Stomach (tissue), 4 donors: ENCODE measurements around the gene ASXL3.

Experiments used
- CTCF ChIP-seq, 7 experiments: fragments of 450-650 bp in 4 of 7; fragments of 200-600 bp in 3 of 7; sonication (generic) in 3 of 7; IDR thresholded peaks; one replicate each; pipeline ENCODE4 v1.5.1; 2016 to 2019; ENCODE audit warnings: antibody characterized with exemption in 7 of 7, control low read depth in 2 of 7, mild to moderate bottlenecking in 1 of 7
- EP300 ChIP-seq: sonication (generic); formaldehyde crosslinking; IDR thresholded peaks from one replicate; pipeline ENCODE4 v1.6.1; 2017; ENCODE audit warnings: antibody characterized with exemption

GRCh38 chr18:33744032-33744697, 166.1 kb downstream of the ASXL3 start:
- TF ChIP-seq CTCF (IDR thresholded peaks at IDR 0.05) (no peak), EP300 (no peak)
